HG02571 (cell line): ENCODE measurements around the gene IL20RB.

ENCODE experiments used
- ATAC-seq: cut with Tn5 transposase; IDR thresholded peaks from one replicate; pipeline ENCODE4 v1.9.1; 2021; ENCODE audit warnings: mild to moderate bottlenecking, moderate library complexity; ENCODE audit not compliant: unreplicated experiment

Gene IL20RB

GRCh38 chr3:137032465-137033120 lies 74.8 kb downstream of the IL20RB start:
- peak; percentile 79 for ATAC-seq

DNA sequence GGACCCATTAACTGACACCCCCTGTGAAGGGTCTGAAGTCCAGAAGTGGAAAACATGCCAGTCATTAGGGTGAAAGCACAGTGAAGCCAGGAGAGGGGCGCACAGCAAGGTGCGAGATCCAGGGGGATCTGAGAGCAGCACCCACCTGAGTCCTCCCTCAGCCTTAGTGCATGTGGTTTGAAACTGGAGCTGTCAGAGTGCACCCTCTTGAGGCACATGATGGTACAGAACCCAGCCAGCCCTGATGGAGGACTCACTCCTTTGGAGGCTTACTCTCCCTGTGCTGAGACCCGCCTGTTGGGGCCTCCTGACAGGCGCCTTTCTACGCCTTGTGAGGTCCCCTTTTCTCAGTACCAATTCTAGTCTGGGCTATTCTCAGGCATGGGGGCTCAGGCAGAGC lies 77.8 kb downstream of the IL20RB start:
- ATAC-seq: no peak

GRCh38 chr3:137039570-137039969 lies 81.8 kb downstream of the IL20RB start:
- ATAC-seq: no peak

- no peak for ATAC-seq
Measured at GRCh38 chr3:137041251-137041650, 83.5 kb downstream of the IL20RB start.

DNA sequence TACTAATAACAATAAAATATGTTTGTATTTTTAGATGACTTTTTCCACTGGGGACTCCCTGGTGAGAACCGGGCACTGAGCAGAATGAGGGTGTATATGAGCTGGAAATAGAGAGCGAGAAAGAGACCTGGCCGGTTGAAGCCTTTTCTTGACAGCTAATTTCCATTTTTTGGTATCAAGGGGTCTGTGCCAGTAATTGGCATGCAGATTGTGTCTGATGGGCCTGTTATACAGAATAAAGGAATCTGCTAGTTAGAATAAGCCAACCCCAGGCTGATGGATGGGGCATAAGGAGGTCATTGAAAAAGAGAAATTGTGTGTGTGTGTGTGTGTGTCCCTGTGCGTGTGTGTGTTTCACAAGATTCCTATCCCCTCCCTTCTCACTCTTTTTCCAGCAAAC lies 83.9 kb downstream of the IL20RB start:
- no peak for ATAC-seq

GRCh38 chr3:137046747-137047146 lies 89.0 kb downstream of the IL20RB start:
- ATAC-seq: no peak

DNA sequence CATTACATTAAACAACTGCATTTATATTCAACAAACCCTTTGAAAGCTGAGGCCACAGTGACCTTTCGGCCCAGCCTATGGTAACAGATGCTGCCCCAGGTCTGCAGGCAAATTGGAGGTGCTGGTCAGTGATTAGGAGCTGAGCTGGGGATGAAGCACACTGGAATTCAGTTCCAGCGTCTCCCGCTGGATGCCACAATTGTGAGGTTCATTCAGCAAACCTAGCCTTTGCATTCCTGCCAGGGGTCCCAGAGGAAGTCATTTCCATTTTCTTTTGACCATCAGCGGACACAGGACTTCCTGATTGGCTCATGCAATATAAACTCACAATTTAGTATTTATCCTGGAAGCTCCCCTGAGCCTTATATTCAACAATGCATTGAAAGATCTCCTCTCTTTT lies 89.5 kb downstream of the IL20RB start:
- no peak for ATAC-seq

- no peak for ATAC-seq
Measured at GRCh38 chr3:137050281-137050680, 92.5 kb downstream of the IL20RB start.

DNA sequence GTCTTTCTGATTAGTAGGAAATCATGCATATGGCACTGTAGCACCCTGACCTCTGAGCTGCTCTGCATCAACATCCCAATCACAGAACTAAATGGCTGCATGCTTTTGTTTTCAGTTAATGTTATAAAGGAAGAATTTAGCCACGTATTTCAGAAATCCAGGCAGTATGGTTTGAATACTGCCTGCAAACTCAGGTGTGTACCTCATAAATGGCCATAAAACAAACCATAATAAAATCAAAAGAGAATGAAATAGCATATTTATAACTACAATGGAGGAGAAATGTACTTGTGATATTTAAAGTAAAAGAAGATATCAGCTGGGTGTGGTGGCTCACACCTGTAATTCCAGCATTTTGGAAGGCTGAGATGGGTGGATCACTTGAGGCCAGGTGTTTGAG lies 94.5 kb downstream of the IL20RB start:
- no peak for ATAC-seq
